A549 (cell line): ENCODE data around the gene PRIMA1. TPM values are rescaled to one million over a fixed set of nuclear protein-coding genes. Genes with fewer than 3 reads are reported as not detected.

Experiments
- ATAC-seq, 2 experiments: fragments of 200-7000 bp in 1 of 2; fragments of >200 bp in 1 of 2; cut with Nextera tagmentation in 1 of 2; cut with Tn5 transposase in 1 of 2; 3 replicates each; pipeline versions ENCODE4 v1.8.0 to v1.9.1; 2018 to 2020; ENCODE audit warnings: mild to moderate bottlenecking in 1 of 2, moderate library complexity in 1 of 2
- CTCF ChIA-PET: fragments of 300-600 bp; sonication (Branson Sonifier 250); formaldehyde crosslinking; extraction: SDS; loops from one replicate; lab custom pipeline; 2021; ENCODE audit warnings: antibody characterized with exemption, inconsistent platforms; lab: Yijun Ruan, JAX
- POLR2A ChIA-PET: fragments of 350-600 bp; formaldehyde crosslinking; extraction: SDS; loops from one replicate; lab custom pipeline; 2021; ENCODE audit warnings: antibody characterized with exemption, inconsistent platforms; lab: Yijun Ruan, JAX
- DNase-seq, 2 experiments: peaks; one replicate each; pipeline versions ENCODE4 v3.0.0 to v3.0.0-alpha.2; 2011 to 2016; ENCODE audit warnings: low read depth in 1 of 2, low spot score in 1 of 2
- FAIRE-seq: peaks from 2 replicates; lab custom pipeline; 2011; peaks lifted over from hg19 to GRCh38; lab: Jason Lieb, UNC
- H3K27ac ChIP-seq, 2 experiments: fragments of >200 bp; sonication (Bioruptor Twin); formaldehyde crosslinking; 3 replicates each; pipeline ENCODE4 v1.5.1; 2016 to 2017
- H3K4me1 ChIP-seq: fragments of >200 bp; sonication (Bioruptor Twin); formaldehyde crosslinking; 3 replicates; pipeline ENCODE4 v1.6.1; 2016
- H3K4me2 ChIP-seq: fragments of >200 bp; sonication (Bioruptor Twin); formaldehyde crosslinking; 3 replicates; pipeline ENCODE4 v1.6.1; 2016
- H3K4me3 ChIP-seq: fragments of >200 bp; sonication (Bioruptor Twin); formaldehyde crosslinking; 3 replicates; pipeline ENCODE4 v1.5.1; 2016
- H3K9me3 ChIP-seq: fragments of >200 bp; sonication (Bioruptor Twin); formaldehyde crosslinking; 3 replicates; pipeline ENCODE4 v1.6.1; 2016
- BCL3 ChIP-seq: fragments of >200 bp; sonication (Bioruptor Twin); formaldehyde crosslinking; IDR thresholded peaks from 3 replicates; pipeline ENCODE4 v1.6.1; 2016
- BHLHE40 ChIP-seq: IDR thresholded peaks from 2 replicates; pipeline ENCODE4 v1.6.1; 2012; ENCODE audit warnings: low read depth, low read length, inconsistent platforms
- CBX8 ChIP-seq: fragments of 200-600 bp; sonication (generic); IDR thresholded peaks from 2 replicates; pipeline ENCODE4 v1.6.1; 2016
- CHD4 ChIP-seq: fragments of 200-600 bp; sonication (generic); IDR thresholded peaks from 2 replicates; pipeline ENCODE4 v1.6.1; 2016; ENCODE audit warnings: antibody characterized with exemption, mild to moderate bottlenecking, borderline replicate concordance
- EHMT2 ChIP-seq: fragments of 200-600 bp; sonication (generic); IDR thresholded peaks from 2 replicates; pipeline ENCODE4 v1.6.1; 2016; ENCODE audit warnings: antibody characterized with exemption, low read depth, mild to moderate bottlenecking, moderate library complexity
- EP300 ChIP-seq, 2 experiments: fragments of >200 bp; sonication (Bioruptor Twin); formaldehyde crosslinking; IDR thresholded peaks; 2 replicates in 1 of 2; 3 replicates in 1 of 2; pipeline ENCODE4 v1.6.1; 2016 to 2017
- HDAC2 ChIP-seq: fragments of 200-600 bp; sonication (generic); IDR thresholded peaks from 2 replicates; pipeline ENCODE4 v1.6.1; 2016
- HES2 ChIP-seq: fragments of >200 bp; sonication (Bioruptor Twin); formaldehyde crosslinking; IDR thresholded peaks from 2 replicates; pipeline ENCODE4 v1.6.1; 2016
- HOXA7 ChIP-seq: fragments of 250-450 bp; sonication (Bioruptor Pico); IDR thresholded peaks from 2 replicates; pipeline ENCODE4 v1.5.0; 2020; ENCODE audit warnings: mild to moderate bottlenecking, moderate library complexity
- HOXB5 ChIP-seq: fragments of 250-450 bp; sonication (Bioruptor Pico); IDR thresholded peaks from 2 replicates; pipeline ENCODE4 v1.5.0; 2020; ENCODE audit warnings: mild to moderate bottlenecking, moderate library complexity
- JUN ChIP-seq, 2 experiments: fragments of >200 bp; sonication (Bioruptor Twin); formaldehyde crosslinking; IDR thresholded peaks; 2 replicates in 1 of 2; 3 replicates in 1 of 2; pipeline ENCODE4 v1.6.1; 2016 to 2017
- JUNB ChIP-seq: fragments of >200 bp; sonication (Bioruptor Twin); formaldehyde crosslinking; IDR thresholded peaks from 2 replicates; pipeline ENCODE4 v1.6.1; 2016
- KDM5A ChIP-seq: fragments of 200-600 bp; sonication (generic); IDR thresholded peaks from 2 replicates; pipeline ENCODE4 v1.6.1; 2016; ENCODE audit warnings: antibody characterized with exemption, mild to moderate bottlenecking
- MAFK ChIP-seq: fragments of 450-650 bp; IDR thresholded peaks from 2 replicates; pipeline ENCODE4 v1.6.1; 2014; ENCODE audit not compliant: partially characterized antibody
- MAX ChIP-seq: IDR thresholded peaks from 2 replicates; pipeline ENCODE4 v1.6.1; 2012
- MYC ChIP-seq: IDR thresholded peaks from 2 replicates; pipeline ENCODE4 v1.6.1; 2012; ENCODE audit warnings: mild to moderate bottlenecking, inconsistent platforms, low read length, improper control_type of control experiment, borderline replicate concordance
- NPAS2 ChIP-seq: fragments of 250-450 bp; sonication (Bioruptor Pico); IDR thresholded peaks from 2 replicates; pipeline ENCODE4 v1.8.0; 2022; ENCODE audit warnings: mild to moderate bottlenecking, moderate library complexity, borderline replicate concordance
- PBX3 ChIP-seq: IDR thresholded peaks from 2 replicates; pipeline ENCODE4 v1.6.1; 2012
- PHF8 ChIP-seq: fragments of 200-600 bp; sonication (generic); IDR thresholded peaks from 2 replicates; pipeline ENCODE4 v1.6.1; 2016; ENCODE audit warnings: low read depth, mild to moderate bottlenecking, antibody characterized with exemption, moderate library complexity, borderline replicate concordance
- POLR2A ChIP-seq: IDR thresholded peaks from 2 replicates; pipeline ENCODE4 v1.6.1; 2012; ENCODE audit warnings: mild to moderate bottlenecking, low read length
- RAD21 ChIP-seq, 2 experiments: fragments of >200 bp in 1 of 2; sonication (Bioruptor Twin) in 1 of 2; formaldehyde crosslinking in 1 of 2; IDR thresholded peaks in 1 of 2; conservative IDR thresholded peaks in 1 of 2; 2 replicates in 1 of 2; 3 replicates in 1 of 2; pipeline ENCODE4 v1.6.1; 2012 to 2018; ENCODE audit warnings: inconsistent platforms in 1 of 2
- RCOR1 ChIP-seq: fragments of 150-350 bp; IDR thresholded peaks from 2 replicates; pipeline ENCODE4 v1.6.1; 2014; ENCODE audit warnings: antibody characterized with exemption, low read length, low read depth
- RNF2 ChIP-seq: fragments of 200-600 bp; sonication (generic); IDR thresholded peaks from 2 replicates; pipeline ENCODE4 v1.6.1; 2016; ENCODE audit warnings: low read depth, mild to moderate bottlenecking, antibody characterized with exemption, moderate library complexity, borderline replicate concordance
- SMC3 ChIP-seq: fragments of >200 bp; sonication (Bioruptor Twin); formaldehyde crosslinking; IDR thresholded peaks from 3 replicates; pipeline ENCODE4 v1.6.1; 2018; ENCODE audit warnings: inconsistent platforms
- SREBF2 ChIP-seq: fragments of 450-650 bp; IDR thresholded peaks from 2 replicates; pipeline ENCODE4 v1.6.1; 2014; ENCODE audit warnings: mild to moderate bottlenecking, moderate library complexity
- TP53 ChIP-seq: fragments of 250-450 bp; sonication (Bioruptor Pico); IDR thresholded peaks from 2 replicates; pipeline ENCODE4 v1.5.0; 2021; ENCODE audit warnings: mild to moderate bottlenecking, moderate library complexity
- USF2 ChIP-seq: fragments of 450-650 bp; IDR thresholded peaks from 2 replicates; pipeline ENCODE4 v1.6.1; 2014; ENCODE audit warnings: antibody characterized with exemption
- ZFP36 ChIP-seq: fragments of 450-650 bp; IDR thresholded peaks from 2 replicates; pipeline ENCODE4 v1.6.1; 2014; ENCODE audit warnings: borderline replicate concordance; ENCODE audit not compliant: partially characterized antibody
- ZSCAN20 ChIP-seq: fragments of 250-450 bp; sonication (Bioruptor Pico); IDR thresholded peaks from 2 replicates; pipeline ENCODE4 v1.8.0; 2022; ENCODE audit warnings: mild to moderate bottlenecking, moderate library complexity
- WGBS: methylation state at CpG from one replicate; pipeline ENCODE4 v1.1.6; 2017; ENCODE audit errors: missing lambda C conversion rate; 5-methylcytosine and 5-hydroxymethylcytosine counted together
- polyA plus RNA-seq, 4 experiments: library from polyadenylated mRNA; depleted of rRNA in 3 of 4; stranded (reverse); fragments of >200 nt; fragmentation: RNase III in 1 of 4; extraction: RNeasy Plus Mini Kit Qiagen cat#74134 plus additional on column Dnase treatment in 1 of 4; gene quantifications; 2 replicates in 3 of 4; 3 replicates in 1 of 4; pipeline ENCODE4 v1.2.3, GENCODE V29; 2011 to 2017

PRIMA1 gene
- polyA plus RNA-seq, 2 of the 4 experiments (the other 2 are of a cell fraction): 0.14 to 0.17 TPM

GRCh38 chr14:93728651-93729016 is 59.7 kb downstream of the PRIMA1 start:
- POLR2A ChIA-PET: no interaction called here
- no peak for FAIRE-seq
- 7% methylated on average over 4 of the region's 8 CpGs for WGBS

GRCh38 chr14:93727917-93728650 is 60.2 kb downstream of the PRIMA1 start:
- Histone ChIP-seq H3K9me3 (no peaks in the 10 kb centered on the region), H3K27ac (no peak overlapping the region), H3K4me1 (no peaks in the 10 kb centered on the region), H3K4me3 (no peak overlapping the region), H3K4me2 (no peak overlapping the region)
- ATAC-seq: no peak
- FAIRE-seq: no peak
- TF ChIP-seq PBX3 (no peak), HES2 (no peak), SREBF2 (no peak), MYC (no peak), RNF2 (no peak), CHD4 (no peak), EHMT2 (no peak), HOXB5 (CRISPR knock-in tag) (no peak), NPAS2 (no peak), KDM5A (no peak), USF2 (no peak), ZFP36 (no peak), JUNB (no peak), POLR2A (no peak), BHLHE40 (no peak), MAFK (no peak), PHF8 (no peak), ZSCAN20 (CRISPR knock-in tag) (no peak)
- 45% methylated on average over 12 of the region's 19 CpGs for WGBS
- POLR2A ChIA-PET: no interaction called here
- DNase-seq: no peak
- CTCF ChIA-PET: no interaction called here

More at GRCh38 chr14:93728651-93729016, 59.7 kb downstream of the PRIMA1 start:
- DNase-seq (no peak), ATAC-seq (no peak)
- Histone ChIP-seq H3K27ac (no peak overlapping the region), H3K4me2 (no peak overlapping the region), H3K4me3 (no peak overlapping the region), H3K4me1 (no peaks in the 10 kb centered on the region), H3K9me3 (no peaks in the 10 kb centered on the region)
- CTCF ChIA-PET: no interaction called here
- no peak for TF ChIP-seq EP300 (IDR thresholded peaks at IDR 0.05)
- no peak for TF ChIP-seq RAD21 (conservative IDR thresholded peaks at IDR 0.05 in 1 of 2, IDR thresholded peaks at IDR 0.05 in 1 of 2)

GRCh38 chr14:93727039-93727740 is 61.1 kb downstream of the PRIMA1 start:
- no peak for DNase-seq
- WGBS: 48% methylated on average over 19 of the region's 23 CpGs
- H3K4me3 ChIP-seq: no peak overlapping the region
- H3K9me3 ChIP-seq: no peaks in the 10 kb centered on the region
- ChIA-PET POLR2A (no interaction called here), CTCF (no interaction called here)
- no peak overlapping the region for H3K4me2 ChIP-seq
- no peaks in the 10 kb centered on the region for H3K4me1 ChIP-seq
- peak in 1 of 2 experiments; percentile 30; a peak in 1 of 6 replicates for ATAC-seq
- no peak for TF ChIP-seq CHD4
- TF ChIP-seq PHF8: no peak
- no peak for TF ChIP-seq JUN (IDR thresholded peaks at IDR 0.05)
- TF ChIP-seq CBX8: no peak
- TF ChIP-seq NPAS2: no peak
- TF ChIP-seq RCOR1: no peak
- TF ChIP-seq ZFP36: no peak
- TF ChIP-seq PBX3: no peak
- no peak for TF ChIP-seq HDAC2
- no peak for TF ChIP-seq USF2
- no peak for TF ChIP-seq TP53 (CRISPR knock-in tag)
- TF ChIP-seq MAX: no peak
- TF ChIP-seq HOXA7: no peak
- TF ChIP-seq BCL3: no peak
- no peak for TF ChIP-seq SMC3
- FAIRE-seq: no peak
- no peak overlapping the region for H3K27ac ChIP-seq
